SU-DHL-6 (cell line): ENCODE results near the gene PLIN1.

ENCODE experiments used
- H2AFZ ChIP-seq: fragments of 200-600 bp; sonication (generic); 2 replicates; pipeline ENCODE4 v1.6.1; 2014; ENCODE audit warnings: low read depth, mild to moderate bottlenecking, moderate library complexity, mixed read lengths, antibody characterized with exemption, low read length; ENCODE audit not compliant: severe bottlenecking
- H3F3A ChIP-seq: fragments of 200-600 bp; shearing (Covaris generic); 2 replicates; pipeline ENCODE4 v1.6.0; 2016; ENCODE audit warnings: antibody characterized with exemption, mild to moderate bottlenecking; ENCODE audit not compliant: insufficient read depth
- H3K27ac ChIP-seq: fragments of 200-600 bp; sonication (generic); 2 replicates; pipeline ENCODE4 v1.5.1; 2016; ENCODE audit warnings: low read depth, mild to moderate bottlenecking, low read length, moderate library complexity, mixed read lengths
- H3K27me3 ChIP-seq: fragments of 200-600 bp; sonication (generic), shearing (Covaris generic); 2 replicates; pipeline ENCODE4 v1.6.0; 2014; ENCODE audit warnings: mild to moderate bottlenecking, low read length
- H3K36me3 ChIP-seq: fragments of 200-600 bp; sonication (generic); 2 replicates; pipeline ENCODE4 v1.6.1; 2014; ENCODE audit warnings: mild to moderate bottlenecking, low read length, mixed read lengths
- H3K4me2 ChIP-seq: fragments of 300-600, 200-600 bp; shearing (Covaris generic), sonication (generic); 2 replicates; pipeline ENCODE4 v1.6.0; 2014; ENCODE audit warnings: low read length, low read depth, mild to moderate bottlenecking; ENCODE audit not compliant: poor library complexity, severe bottlenecking
- H3K4me3 ChIP-seq: fragments of 200-600 bp; sonication (generic); 2 replicates; pipeline ENCODE4 v1.5.1; 2014; ENCODE audit warnings: antibody characterized with exemption, low read length, mild to moderate bottlenecking, mixed read lengths; ENCODE audit not compliant: insufficient read depth, poor library complexity, severe bottlenecking
- H3K79me2 ChIP-seq: fragments of 200-600 bp; sonication (generic); 2 replicates; pipeline ENCODE4 v1.6.1; 2014; ENCODE audit warnings: mild to moderate bottlenecking, low read length, moderate library complexity; ENCODE audit not compliant: insufficient read depth
- H3K9ac ChIP-seq: fragments of 200-600 bp; sonication (generic); 2 replicates; pipeline ENCODE4 v1.7.0; 2014; ENCODE audit warnings: mild to moderate bottlenecking, low read length
- H3K9me2 ChIP-seq: fragments of 200-600 bp; sonication (generic); replicated peaks from 2 replicates; pipeline ENCODE4 v1.6.1; 2014; ENCODE audit warnings: low read length; ENCODE audit not compliant: insufficient read depth
- H3K9me3 ChIP-seq: fragments of 200-600 bp; sonication (generic); 2 replicates; pipeline ENCODE4 v1.6.1; 2014; ENCODE audit warnings: low read length, mixed read lengths; ENCODE audit not compliant: insufficient read depth
- H4K20me1 ChIP-seq: fragments of 200-600 bp; sonication (generic); 2 replicates; pipeline ENCODE4 v1.6.1; 2014; ENCODE audit warnings: low read depth, mild to moderate bottlenecking, antibody characterized with exemption, low read length, moderate library complexity, mixed read lengths
- EZH2phosphoT487 ChIP-seq: fragments of 200-600 bp; sonication (generic), shearing (Covaris generic); conservative IDR thresholded peaks from 2 replicates; pipeline ENCODE4 v1.6.1; 2018; ENCODE audit warnings: mild to moderate bottlenecking, antibody characterized with exemption, low read length, moderate library complexity, mixed read lengths
- TF ChIP-seq, protein P1 (sequence below): fragments of 200-600 bp; sonication (generic); IDR thresholded peaks from one replicate; pipeline ENCODE4 v1.5.1; 2017; ENCODE audit warnings: antibody characterized with exemption, mild to moderate bottlenecking, low read length, moderate library complexity; ENCODE audit not compliant: insufficient read depth, poor library complexity, severe bottlenecking

The PLIN1 gene

DNA sequence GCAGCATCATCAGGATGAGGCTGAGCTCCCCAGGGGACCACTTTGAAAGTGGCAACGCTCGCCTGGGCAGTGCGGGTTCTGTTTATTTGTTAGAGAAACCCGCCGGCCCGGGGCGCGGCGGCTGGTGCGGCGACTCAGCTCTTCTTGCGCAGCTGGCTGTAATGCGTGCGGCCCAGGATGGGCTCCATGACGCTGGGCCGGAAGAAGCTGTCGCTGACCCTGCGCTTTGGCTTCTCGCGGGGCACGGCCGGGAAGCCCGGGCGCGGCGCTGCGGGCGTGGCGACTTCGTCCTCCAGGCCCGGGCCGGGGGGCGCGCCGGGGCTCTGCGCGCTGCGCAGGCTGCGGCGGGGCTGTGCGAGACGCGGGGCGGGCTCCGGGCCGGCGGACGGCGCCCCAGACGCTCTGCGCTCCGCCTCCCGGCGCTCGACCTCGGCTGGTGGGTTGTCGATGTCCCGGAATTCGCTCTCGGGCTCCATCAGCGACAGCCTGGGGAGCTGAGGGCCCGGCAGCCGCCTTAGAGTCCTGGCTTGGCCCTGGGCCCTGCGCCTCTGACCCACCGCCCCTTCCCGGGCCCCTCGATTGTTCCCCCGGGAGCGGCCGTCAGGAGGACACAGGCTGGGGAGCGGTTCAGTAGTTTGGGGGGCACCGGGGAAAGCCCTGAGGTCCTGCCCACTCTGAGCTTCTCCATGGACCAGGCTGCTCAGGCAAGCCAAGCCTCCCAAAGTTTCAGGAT, 13.6 kb downstream of the PLIN1 start:
- no peaks in the 10 kb centered on the region for H3K79me2 ChIP-seq
- TF ChIP-seq, protein P1, sequence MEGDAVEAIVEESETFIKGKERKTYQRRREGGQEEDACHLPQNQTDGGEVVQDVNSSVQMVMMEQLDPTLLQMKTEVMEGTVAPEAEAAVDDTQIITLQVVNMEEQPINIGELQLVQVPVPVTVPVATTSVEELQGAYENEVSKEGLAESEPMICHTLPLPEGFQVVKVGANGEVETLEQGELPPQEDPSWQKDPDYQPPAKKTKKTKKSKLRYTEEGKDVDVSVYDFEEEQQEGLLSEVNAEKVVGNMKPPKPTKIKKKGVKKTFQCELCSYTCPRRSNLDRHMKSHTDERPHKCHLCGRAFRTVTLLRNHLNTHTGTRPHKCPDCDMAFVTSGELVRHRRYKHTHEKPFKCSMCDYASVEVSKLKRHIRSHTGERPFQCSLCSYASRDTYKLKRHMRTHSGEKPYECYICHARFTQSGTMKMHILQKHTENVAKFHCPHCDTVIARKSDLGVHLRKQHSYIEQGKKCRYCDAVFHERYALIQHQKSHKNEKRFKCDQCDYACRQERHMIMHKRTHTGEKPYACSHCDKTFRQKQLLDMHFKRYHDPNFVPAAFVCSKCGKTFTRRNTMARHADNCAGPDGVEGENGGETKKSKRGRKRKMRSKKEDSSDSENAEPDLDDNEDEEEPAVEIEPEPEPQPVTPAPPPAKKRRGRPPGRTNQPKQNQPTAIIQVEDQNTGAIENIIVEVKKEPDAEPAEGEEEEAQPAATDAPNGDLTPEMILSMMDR: no peak
- TF ChIP-seq EZH2phosphoT487: no peak
- no peak overlapping the region for H3K4me3 ChIP-seq
- no peaks in the 10 kb centered on the region for H3K9me3 ChIP-seq
- H3K27me3 ChIP-seq: no peaks in the 10 kb centered on the region
- H3K36me3 ChIP-seq: no peaks in the 10 kb centered on the region
- H3K9ac ChIP-seq: no peak overlapping the region
- no peak overlapping the region for H3K27ac ChIP-seq
- H2AFZ ChIP-seq: no peak overlapping the region
- H3K4me2 ChIP-seq: no peak overlapping the region
- no peaks in the 10 kb centered on the region for H4K20me1 ChIP-seq
- H3F3A ChIP-seq: no peaks in the 10 kb centered on the region
- no peaks in the 10 kb centered on the region for H3K9me2 ChIP-seq

DNA sequence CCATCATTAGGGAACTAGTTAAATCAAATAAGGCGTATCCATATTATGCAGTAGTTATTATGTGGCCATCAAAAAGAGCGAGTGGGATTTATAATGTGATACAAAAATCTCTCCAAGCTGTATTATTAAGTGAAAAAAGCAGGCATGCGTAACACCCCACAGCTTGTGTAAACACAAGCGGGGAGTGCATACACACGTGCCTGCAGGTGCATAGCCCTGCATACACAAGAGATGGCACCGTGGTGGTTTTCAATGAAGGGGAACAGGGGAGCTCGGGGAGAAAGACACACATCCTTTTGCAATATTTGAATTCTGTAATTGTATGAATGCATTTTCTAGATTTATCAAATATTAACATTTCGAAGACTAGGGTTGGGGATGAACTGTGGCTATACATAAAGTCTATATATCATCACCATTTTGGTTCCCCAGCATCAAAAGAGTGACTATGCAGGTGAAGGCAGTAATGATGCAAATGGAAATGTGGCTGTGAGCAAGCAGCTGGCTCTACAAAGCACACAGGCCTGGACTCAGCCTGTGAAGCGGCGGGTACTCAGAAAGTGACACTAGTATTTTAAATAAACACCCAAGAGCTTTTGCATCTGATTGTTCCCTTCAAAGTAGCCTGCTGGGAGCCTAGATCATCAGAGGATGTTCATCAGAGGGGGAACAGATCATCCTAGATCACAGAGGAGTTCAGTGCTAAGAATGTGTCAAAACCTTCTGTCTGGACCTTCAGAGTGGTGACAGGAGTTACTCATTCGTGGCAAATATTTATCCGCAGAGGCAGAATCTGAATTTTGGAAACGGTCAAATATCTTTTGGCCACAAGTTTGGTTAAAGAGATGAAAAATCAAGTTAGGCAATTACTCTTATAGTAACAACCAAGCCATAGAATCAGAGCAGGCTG, 14.5 kb downstream of the PLIN1 start:
- H2AFZ ChIP-seq: no peak overlapping the region
- no peaks in the 10 kb centered on the region for H3K36me3 ChIP-seq
- no peak overlapping the region for H3K27ac ChIP-seq
- no peak overlapping the region for H3K4me2 ChIP-seq
- TF ChIP-seq, protein P1: no peak
- TF ChIP-seq EZH2phosphoT487: no peak
- H3F3A ChIP-seq: no peaks in the 10 kb centered on the region
- no peaks in the 10 kb centered on the region for H3K27me3 ChIP-seq
- H4K20me1 ChIP-seq: no peaks in the 10 kb centered on the region
- no peaks in the 10 kb centered on the region for H3K79me2 ChIP-seq
- no peak overlapping the region for H3K9ac ChIP-seq
- H3K9me3 ChIP-seq: no peaks in the 10 kb centered on the region
- no peak overlapping the region for H3K4me3 ChIP-seq
- H3K9me2 ChIP-seq: no peaks in the 10 kb centered on the region

DNA sequence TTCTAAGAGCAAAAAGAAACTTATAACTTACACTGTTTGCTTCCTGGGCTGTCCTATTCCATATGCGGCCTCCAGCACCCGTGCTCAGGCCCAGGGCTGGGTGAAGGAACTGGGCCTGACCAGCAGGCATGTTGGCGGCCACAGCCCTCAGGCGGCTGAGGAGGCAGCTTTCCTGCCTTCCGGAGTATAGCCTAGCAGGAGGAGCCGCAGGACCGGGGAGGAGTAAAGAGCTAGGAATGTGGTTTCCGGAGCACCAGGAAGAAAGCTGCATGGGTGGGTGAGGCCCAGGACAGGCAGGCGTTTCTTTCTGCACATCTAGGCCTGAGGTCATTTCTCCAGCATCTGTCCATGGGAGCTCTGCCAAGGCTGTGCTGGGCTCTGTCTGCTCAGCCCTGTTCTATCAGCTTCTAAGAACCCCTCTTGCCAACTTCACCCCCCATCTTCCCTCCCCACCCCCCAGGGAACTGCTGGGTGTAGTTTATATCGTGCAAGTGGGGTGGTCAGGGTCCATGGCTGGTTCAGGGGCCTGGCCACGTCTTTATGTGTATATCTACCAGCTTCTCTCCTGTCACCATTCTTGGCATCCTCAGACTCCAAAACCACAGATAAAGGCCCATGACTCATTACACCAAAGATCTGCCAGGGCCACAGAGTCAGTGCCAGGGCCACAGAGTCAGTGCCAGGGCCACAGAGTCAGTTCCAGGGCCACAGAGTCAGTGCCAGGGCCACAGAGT, 16.1 kb downstream of the PLIN1 start:
- Histone ChIP-seq H3K4me3 (no peak overlapping the region), H2AFZ (no peak overlapping the region), H3K79me2 (no peaks in the 10 kb centered on the region), H3K4me2 (no peak overlapping the region), H4K20me1 (no peaks in the 10 kb centered on the region), H3K36me3 (no peaks in the 10 kb centered on the region), H3K27me3 (no peaks in the 10 kb centered on the region), H3K9me2 (no peaks in the 10 kb centered on the region), H3K9me3 (no peaks in the 10 kb centered on the region), H3F3A (no peaks in the 10 kb centered on the region), H3K9ac (no peak overlapping the region), H3K27ac (no peak overlapping the region)
- TF ChIP-seq EZH2phosphoT487: no peak
- TF ChIP-seq, protein P1: no peak
